Panc1 (cell line): ENCODE measurements around the gene ZFHX3. TPM values are rescaled to one million over a fixed set of nuclear protein-coding genes. Genes with fewer than 3 reads are reported as not detected.

ENCODE experiments used
- ATAC-seq: fragments of 200-7000 bp; cut with Tn5 transposase; 2 replicates; pipeline ENCODE4 v1.9.1; 2020; ENCODE audit warnings: mild to moderate bottlenecking, moderate library complexity
- BruUV-seq: library from RNA; stranded (reverse); fragments of 400-500 nt; replicated peaks from 2 replicates; lab custom pipeline; 2021; lab: Mats Ljungman, UMichigan
- CTCF ChIA-PET: fragments of 300-600 bp; sonication (Branson Sonifier 250); formaldehyde crosslinking; loops from one replicate; lab custom pipeline; 2022; ENCODE audit warnings: antibody characterized with exemption; lab: Charles Lee
- POLR2A ChIA-PET: fragments of 300-600 bp; sonication (Branson Sonifier 250); formaldehyde crosslinking; loops from one replicate; lab custom pipeline; 2022; ENCODE audit warnings: antibody characterized with exemption; lab: Charles Lee
- DNase-seq: peaks from one replicate; pipeline ENCODE4 v3.0.0-alpha.2; 2010; ENCODE audit warnings: low read depth, low spot score
- H3K27ac ChIP-seq: 2 replicates; pipeline ENCODE4 v1.5.1; 2011; ENCODE audit warnings: mild to moderate bottlenecking, low read length, inconsistent platforms
- H3K27me3 ChIP-seq: fragments of 200-500 bp; sonication (Bioruptor generic); 2 replicates; pipeline ENCODE4 v1.6.0; 2014; ENCODE audit warnings: low read length, inconsistent platforms; ENCODE audit not compliant: control insufficient read depth, insufficient read depth
- H3K36me3 ChIP-seq: fragments of 200-500 bp; sonication (Bioruptor generic); 2 replicates; pipeline ENCODE4 v1.5.1; 2014; ENCODE audit warnings: inconsistent platforms, mild to moderate bottlenecking, low read length, moderate library complexity; ENCODE audit not compliant: control insufficient read depth, insufficient read depth
- H3K4me1 ChIP-seq: 2 replicates; pipeline ENCODE4 v1.5.1; 2011; ENCODE audit warnings: inconsistent platforms, mild to moderate bottlenecking, low read length, moderate library complexity; ENCODE audit not compliant: control insufficient read depth, insufficient read depth
- H3K4me3 ChIP-seq, 2 experiments: 2 replicates each; pipeline ENCODE4 v1.5.1; 2011 to 2012; ENCODE audit warnings: low read depth in 2 of 2, low read length in 2 of 2, mild to moderate bottlenecking in 2 of 2, inconsistent platforms in 1 of 2, moderate library complexity in 1 of 2
- H3K9me3 ChIP-seq: fragments of 200-500 bp; sonication (Bioruptor generic); 2 replicates; pipeline ENCODE4 v1.5.1; 2014; ENCODE audit warnings: low read depth, mild to moderate bottlenecking, inconsistent platforms, low read length, moderate library complexity; ENCODE audit not compliant: control insufficient read depth, insufficient read depth
- POLR2AphosphoS5 ChIP-seq: IDR thresholded peaks from 2 replicates; pipeline ENCODE4 v1.6.1; 2012; ENCODE audit warnings: mild to moderate bottlenecking, low read depth, low read length, moderate library complexity
- SIN3A ChIP-seq: IDR thresholded peaks from 2 replicates; pipeline ENCODE4 v1.6.1; 2012; ENCODE audit warnings: low read depth, mild to moderate bottlenecking, low read length, moderate library complexity, borderline replicate concordance; ENCODE audit not compliant: insufficient read depth
- TCF7L2 ChIP-seq: IDR thresholded peaks from 2 replicates; pipeline ENCODE4 v1.6.1; 2011; ENCODE audit warnings: mild to moderate bottlenecking, low read depth, low read length, inconsistent platforms
- in situ Hi-C: cut with HindIII; loops from 2 replicates; pipeline ENCODE4 v1.10.0; 2016; ENCODE audit warnings: low sequenced_read_pairs, low pct_unique_long_range_greater_than_20kb
- intact Hi-C: fragments of 100-400 bp; cut with micrococcal nuclease; formaldehyde crosslinking; loops from one replicate; pipeline ENCODE4 v1.10.0; 2022; ENCODE audit not compliant: unreplicated experiment
- total RNA-seq: library from RNA; stranded (reverse); gene quantifications from one replicate; pipeline ENCODE4 v1.2.1, GENCODE V29; 2021; ENCODE audit not compliant: unreplicated experiment
- TF ChIP-seq, protein P1 (sequence below), 2 experiments: IDR thresholded peaks; 2 replicates each; pipeline ENCODE4 v1.6.1; 2011 to 2012; ENCODE audit warnings: low read depth in 2 of 2, control low read depth in 1 of 2, low read length in 1 of 2, mild to moderate bottlenecking in 1 of 2, moderate library complexity in 1 of 2; ENCODE audit not compliant: insufficient read depth in 1 of 2
- TF ChIP-seq, protein P2 (sequence below): fragments of 450-650 bp; IDR thresholded peaks from 2 replicates; pipeline ENCODE4 v1.5.1; 2017; ENCODE audit warnings: mild to moderate bottlenecking

ZFHX3 gene
- total RNA-seq, 1 experiment from 2014 or later: 7.1 TPM

GRCh38 chr16:72946474-72947194 is 101.3 kb downstream of the ZFHX3 start:
- no peaks in the 10 kb centered on the region for H3K27me3 ChIP-seq
- POLR2A ChIA-PET: no interaction called here
- no peaks in the 10 kb centered on the region for H3K9me3 ChIP-seq
- DNase-seq (no peak), ATAC-seq (no peak)
- no peaks in the 10 kb centered on the region for H3K36me3 ChIP-seq
- TF ChIP-seq, protein P1, sequence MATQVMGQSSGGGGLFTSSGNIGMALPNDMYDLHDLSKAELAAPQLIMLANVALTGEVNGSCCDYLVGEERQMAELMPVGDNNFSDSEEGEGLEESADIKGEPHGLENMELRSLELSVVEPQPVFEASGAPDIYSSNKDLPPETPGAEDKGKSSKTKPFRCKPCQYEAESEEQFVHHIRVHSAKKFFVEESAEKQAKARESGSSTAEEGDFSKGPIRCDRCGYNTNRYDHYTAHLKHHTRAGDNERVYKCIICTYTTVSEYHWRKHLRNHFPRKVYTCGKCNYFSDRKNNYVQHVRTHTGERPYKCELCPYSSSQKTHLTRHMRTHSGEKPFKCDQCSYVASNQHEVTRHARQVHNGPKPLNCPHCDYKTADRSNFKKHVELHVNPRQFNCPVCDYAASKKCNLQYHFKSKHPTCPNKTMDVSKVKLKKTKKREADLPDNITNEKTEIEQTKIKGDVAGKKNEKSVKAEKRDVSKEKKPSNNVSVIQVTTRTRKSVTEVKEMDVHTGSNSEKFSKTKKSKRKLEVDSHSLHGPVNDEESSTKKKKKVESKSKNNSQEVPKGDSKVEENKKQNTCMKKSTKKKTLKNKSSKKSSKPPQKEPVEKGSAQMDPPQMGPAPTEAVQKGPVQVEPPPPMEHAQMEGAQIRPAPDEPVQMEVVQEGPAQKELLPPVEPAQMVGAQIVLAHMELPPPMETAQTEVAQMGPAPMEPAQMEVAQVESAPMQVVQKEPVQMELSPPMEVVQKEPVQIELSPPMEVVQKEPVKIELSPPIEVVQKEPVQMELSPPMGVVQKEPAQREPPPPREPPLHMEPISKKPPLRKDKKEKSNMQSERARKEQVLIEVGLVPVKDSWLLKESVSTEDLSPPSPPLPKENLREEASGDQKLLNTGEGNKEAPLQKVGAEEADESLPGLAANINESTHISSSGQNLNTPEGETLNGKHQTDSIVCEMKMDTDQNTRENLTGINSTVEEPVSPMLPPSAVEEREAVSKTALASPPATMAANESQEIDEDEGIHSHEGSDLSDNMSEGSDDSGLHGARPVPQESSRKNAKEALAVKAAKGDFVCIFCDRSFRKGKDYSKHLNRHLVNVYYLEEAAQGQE (IDR thresholded peaks at IDR 0.05; ENCODE audit: insufficient read depth in 1 of 2, low read depth in 2 of 2, low read length in 1 of 2): no peak
- TF ChIP-seq TCF7L2 (no peak), POLR2AphosphoS5 (no peak), SIN3A (no peak)
- TF ChIP-seq, protein P2, sequence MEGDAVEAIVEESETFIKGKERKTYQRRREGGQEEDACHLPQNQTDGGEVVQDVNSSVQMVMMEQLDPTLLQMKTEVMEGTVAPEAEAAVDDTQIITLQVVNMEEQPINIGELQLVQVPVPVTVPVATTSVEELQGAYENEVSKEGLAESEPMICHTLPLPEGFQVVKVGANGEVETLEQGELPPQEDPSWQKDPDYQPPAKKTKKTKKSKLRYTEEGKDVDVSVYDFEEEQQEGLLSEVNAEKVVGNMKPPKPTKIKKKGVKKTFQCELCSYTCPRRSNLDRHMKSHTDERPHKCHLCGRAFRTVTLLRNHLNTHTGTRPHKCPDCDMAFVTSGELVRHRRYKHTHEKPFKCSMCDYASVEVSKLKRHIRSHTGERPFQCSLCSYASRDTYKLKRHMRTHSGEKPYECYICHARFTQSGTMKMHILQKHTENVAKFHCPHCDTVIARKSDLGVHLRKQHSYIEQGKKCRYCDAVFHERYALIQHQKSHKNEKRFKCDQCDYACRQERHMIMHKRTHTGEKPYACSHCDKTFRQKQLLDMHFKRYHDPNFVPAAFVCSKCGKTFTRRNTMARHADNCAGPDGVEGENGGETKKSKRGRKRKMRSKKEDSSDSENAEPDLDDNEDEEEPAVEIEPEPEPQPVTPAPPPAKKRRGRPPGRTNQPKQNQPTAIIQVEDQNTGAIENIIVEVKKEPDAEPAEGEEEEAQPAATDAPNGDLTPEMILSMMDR: no peak
- CTCF ChIA-PET: no interaction called here
- no peaks in the 10 kb centered on the region for H3K4me1 ChIP-seq
- intact Hi-C loops: no loop called here
- BruUV-seq: no TSS peak
- in situ Hi-C loops: no loop called here
- no peak overlapping the region for H3K4me3 ChIP-seq
- H3K27ac ChIP-seq: no peak overlapping the region

DNA sequence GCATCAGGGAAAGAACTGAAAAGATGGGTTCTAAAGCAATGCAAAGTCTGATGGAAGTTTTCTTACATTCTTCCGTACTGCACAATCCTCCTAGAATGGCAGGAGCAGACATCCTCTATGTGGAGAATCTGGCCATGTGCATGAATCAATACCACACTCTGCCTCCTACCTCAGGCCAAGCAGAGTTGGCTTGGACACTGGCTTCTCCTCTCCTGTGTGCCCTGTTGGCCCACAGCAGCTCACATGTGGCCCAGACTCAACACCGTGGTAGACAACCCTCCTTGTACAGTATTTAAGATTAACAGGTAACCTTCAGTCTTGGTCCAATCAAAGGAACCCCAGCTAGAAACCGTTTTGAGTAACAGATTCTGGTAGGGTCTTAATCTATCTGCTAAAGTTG is 101.9 kb downstream of the ZFHX3 start:
- Histone ChIP-seq H3K27ac (no peak overlapping the region), H3K4me3 (no peak overlapping the region), H3K27me3 (no peaks in the 10 kb centered on the region), H3K9me3 (no peaks in the 10 kb centered on the region), H3K36me3 (no peaks in the 10 kb centered on the region), H3K4me1 (no peaks in the 10 kb centered on the region)
- no TSS peak for BruUV-seq
- POLR2A ChIA-PET: no interaction called here
- ATAC-seq (no peak), DNase-seq (no peak)
- TF ChIP-seq, protein P2: no peak
- TF ChIP-seq POLR2AphosphoS5: no peak
- TF ChIP-seq, protein P1 (IDR thresholded peaks at IDR 0.05; ENCODE audit: insufficient read depth in 1 of 2, low read depth in 2 of 2, low read length in 1 of 2): no peak
- in situ Hi-C loops: no loop called here
- intact Hi-C loops: no loop called here
- CTCF ChIA-PET: no interaction called here
